ENCODE data around the gene RILPL2.
A peak's percentile ranks its signal among the peaks of the same experiment; 100 is the strongest.
"Not testable (repeated sequence)": the region's sequence is repeated elsewhere in the genome, so short reads cannot be mapped to it uniquely, and the experiment has no call there.

RILPL2 gene

GRCh38 chr12:123465084-123465483 lies 28.6 kb upstream of the RILPL2 start:
- ATAC-seq: no peak
- H3K4me1 Mint-ChIP-seq: peaks cover 24% of the 10 kb centered on the region
- DNase-seq: no peak
- H3K9me3 Mint-ChIP-seq: no peaks in the 10 kb centered on the region
- H3K27me3 Mint-ChIP-seq: no peaks in the 10 kb centered on the region
- no peak overlapping the region for H3K27ac Mint-ChIP-seq
- H3K4me3 Mint-ChIP-seq: no peak overlapping the region

GRCh38 chr12:123463174-123463573 lies 26.7 kb upstream of the RILPL2 start:
- not testable (repeated sequence) for H3K4me3 Mint-ChIP-seq, ATAC-seq, H3K27me3 Mint-ChIP-seq, H3K9me3 Mint-ChIP-seq, DNase-seq
- H3K27ac Mint-ChIP-seq: peak overlapping the region in 1 of 2 donors; percentile 40
- peaks cover 33% of the 10 kb centered on the region for H3K4me1 Mint-ChIP-seq

- Mint-ChIP-seq H3K9me3 (no peaks in the 10 kb centered on the region), H3K4me1 (peaks cover 26% of the 10 kb centered on the region), H3K27me3 (no peaks in the 10 kb centered on the region), H3K27ac (peak within 1 kb of the TSS; percentile 100), H3K4me3 (peak within 1 kb of the TSS; percentile 97 to 99)
- ATAC-seq (peak; percentile 89), DNase-seq (peak; percentile 82 to 87)
These were observed 21.7 kb upstream of the RILPL2 start, which contains the start of gene SNRNP35 for GRCh38 chr12:123457980-123458779. SNRNP35 (plus strand) TSS chr12:123458139; CDS start chr12:123465541, 7,402 bp downstream.

GRCh38 chr12:123453165-123453564 lies 16.7 kb upstream of the RILPL2 start:
- ATAC-seq (no peak), DNase-seq (no peak)
- H3K27ac Mint-ChIP-seq: no peak overlapping the region
- no peaks in the 10 kb centered on the region for H3K27me3 Mint-ChIP-seq
- no peaks in the 10 kb centered on the region for H3K9me3 Mint-ChIP-seq
- no peak overlapping the region for H3K4me3 Mint-ChIP-seq
- H3K4me1 Mint-ChIP-seq: peaks cover 20% of the 10 kb centered on the region

- not testable (repeated sequence) for H3K9me3 Mint-ChIP-seq, H3K27ac Mint-ChIP-seq, H3K27me3 Mint-ChIP-seq, DNase-seq, H3K4me3 Mint-ChIP-seq, ATAC-seq
- H3K4me1 Mint-ChIP-seq: peaks cover 24% of the 10 kb centered on the region
These were observed 15.7 kb upstream of the RILPL2 start for GRCh38 chr12:123452276-123452550.

GRCh38 chr12:123450636-123451035 lies 14.2 kb upstream of the RILPL2 start:
- Mint-ChIP-seq H3K4me3 (no peak overlapping the region), H3K4me1 (peaks cover 24% of the 10 kb centered on the region), H3K27ac (no peak overlapping the region), H3K9me3 (no peaks in the 10 kb centered on the region), H3K27me3 (no peaks in the 10 kb centered on the region)
- ATAC-seq (no peak), DNase-seq (no peak)

- Mint-ChIP-seq H3K4me3 (no peak overlapping the region), H3K9me3 (no peaks in the 10 kb centered on the region)
These were observed 13.4 kb upstream of the RILPL2 start for GRCh38 chr12:123449856-123450255.

GRCh38 chr12:123449249-123449733 lies 12.8 kb upstream of the RILPL2 start:
- H3K27me3 Mint-ChIP-seq: no peaks in the 10 kb centered on the region
- H3K4me3 Mint-ChIP-seq: peak overlapping the region; percentile 30 to 33
- H3K27ac Mint-ChIP-seq: peak overlapping the region; percentile 64 to 72
- ATAC-seq: no peak
- H3K4me1 Mint-ChIP-seq: peaks cover 24% of the 10 kb centered on the region
- DNase-seq: no peak
- H3K9me3 Mint-ChIP-seq: no peaks in the 10 kb centered on the region

More at GRCh38 chr12:123449856-123450255, 13.4 kb upstream of the RILPL2 start:
- Mint-ChIP-seq H3K27ac (peak overlapping the region in 1 of 2 donors; percentile 72), H3K4me1 (peaks cover 24% of the 10 kb centered on the region), H3K27me3 (no peaks in the 10 kb centered on the region)
- DNase-seq (no peak), ATAC-seq (no peak)

- DNase-seq (no peak), ATAC-seq (no peak)
- no peak overlapping the region for H3K27ac Mint-ChIP-seq
- peaks cover 24% of the 10 kb centered on the region for H3K4me1 Mint-ChIP-seq
- H3K9me3 Mint-ChIP-seq: no peaks in the 10 kb centered on the region
- H3K4me3 Mint-ChIP-seq: no peak overlapping the region
- H3K27me3 Mint-ChIP-seq: no peaks in the 10 kb centered on the region
These were observed 9.8 kb upstream of the RILPL2 start for GRCh38 chr12:123446333-123446713.

- Mint-ChIP-seq H3K4me3 (no peak overlapping the region), H3K27ac (no peak overlapping the region), H3K27me3 (no peaks in the 10 kb centered on the region), H3K4me1 (peaks cover 24% of the 10 kb centered on the region), H3K9me3 (no peaks in the 10 kb centered on the region)
- ATAC-seq (no peak), DNase-seq (no peak)
These were observed 9.2 kb upstream of the RILPL2 start for GRCh38 chr12:123445388-123446332.

- no peak for ATAC-seq
- no peak overlapping the region for H3K4me3 Mint-ChIP-seq
- no peak for DNase-seq
- no peaks in the 10 kb centered on the region for H3K9me3 Mint-ChIP-seq
- peaks cover 14% of the 10 kb centered on the region for H3K4me1 Mint-ChIP-seq
- no peak overlapping the region for H3K27ac Mint-ChIP-seq
- H3K27me3 Mint-ChIP-seq: no peaks in the 10 kb centered on the region
These were observed 7.9 kb upstream of the RILPL2 start for GRCh38 chr12:123444092-123445026.

- ATAC-seq (no peak), DNase-seq (no peak)
- Mint-ChIP-seq H3K4me1 (peaks cover under 1% of the 10 kb centered on the region), H3K27me3 (no peaks in the 10 kb centered on the region), H3K27ac (no peak overlapping the region), H3K9me3 (no peaks in the 10 kb centered on the region), H3K4me3 (no peak overlapping the region)
These were observed 6.3 kb upstream of the RILPL2 start for GRCh38 chr12:123442774-123443173.

GRCh38 chr12:123441523-123442164 lies 5.2 kb upstream of the RILPL2 start:
- Mint-ChIP-seq H3K4me3 (no peak overlapping the region), H3K4me1 (peaks cover 12% of the 10 kb centered on the region), H3K27ac (no peak overlapping the region), H3K27me3 (no peaks in the 10 kb centered on the region), H3K9me3 (no peaks in the 10 kb centered on the region)
- ATAC-seq (no peak), DNase-seq (no peak)

GRCh38 chr12:123435636-123436016 lies 858 bp downstream of the RILPL2 start:
- no peaks in the 10 kb centered on the region for H3K27me3 Mint-ChIP-seq
- peaks cover 62% of the 10 kb centered on the region for H3K4me1 Mint-ChIP-seq
- peak overlapping the region; percentile 94 to 99 for H3K4me3 Mint-ChIP-seq
- DNase-seq (no peak), ATAC-seq (no peak)
- H3K9me3 Mint-ChIP-seq: no peaks in the 10 kb centered on the region
- H3K27ac Mint-ChIP-seq: peak overlapping the region; percentile 95 to 98
